Right lobe of liver (tissue), 6 donors: ENCODE results near the gene RTP5. TPM values are rescaled to one million over a fixed set of nuclear protein-coding genes. Genes with fewer than 3 reads are reported as not detected.
"Not testable (repeated sequence)": the region's sequence is repeated elsewhere in the genome, so short reads cannot be mapped to it uniquely, and the experiment has no call there.

Source experiments
- ATAC-seq, 4 donors: fragments of 200-7000 bp; cut with Tn5 transposase; one replicate each; pipeline ENCODE4 v1.9.1; 2020; ENCODE audit warnings: mild to moderate bottlenecking in 4 of 4, moderate library complexity in 4 of 4
- DNase-seq, 3 donors: peaks; one replicate each; pipeline ENCODE4 v3.0.0-alpha.2; 2020
- H3K27ac ChIP-seq, 3 donors: fragments of 200-600 bp; one replicate each; pipeline ENCODE4 v1.8.0; 2022
- H3K27me3 ChIP-seq, 2 donors: fragments of 200-600 bp; one replicate each; pipeline ENCODE4 v1.8.0; 2022
- H3K36me3 ChIP-seq, 4 donors: fragments of 200-600 bp; sonication (generic) in 1 of 4; one replicate each; pipeline versions ENCODE4 v1.5.1 to v1.8.0; 2017 to 2022; ENCODE audit warnings: control low read depth in 1 of 4
- H3K4me1 ChIP-seq, 4 donors: fragments of 200-600 bp; sonication (generic) in 1 of 4; one replicate each; pipeline versions ENCODE4 v1.5.1 to v1.8.0; 2017 to 2022; ENCODE audit warnings: control low read depth in 1 of 4
- H3K4me3 ChIP-seq, 3 donors: fragments of 200-600 bp; one replicate each; pipeline ENCODE4 v1.8.0; 2022
- H3K9me3 ChIP-seq, 4 donors: fragments of 200-600 bp; sonication (generic) in 1 of 4; one replicate each; pipeline versions ENCODE4 v1.5.1 to v1.8.0; 2017 to 2022; ENCODE audit warnings: control low read depth in 1 of 4
- CTCF ChIP-seq, 4 donors: fragments of 200-600 bp in 3 of 4; fragments of 450-650 bp in 1 of 4; IDR thresholded peaks; one replicate each; pipeline versions ENCODE4 v1.5.1 to v1.8.0; 2016 to 2022; ENCODE audit warnings: antibody characterized with exemption in 4 of 4, mild to moderate bottlenecking in 2 of 4
- POLR2A ChIP-seq: fragments of 450-650 bp; IDR thresholded peaks from one replicate; pipeline ENCODE4 v1.6.1; 2017; ENCODE audit warnings: antibody characterized with exemption, mild to moderate bottlenecking
- WGBS: methylation state at CpG from one replicate; pipeline ENCODE4 v1.1.6; 2018; ENCODE audit warnings: low coverage, low lambda C conversion rate; ENCODE audit not compliant: insufficient coverage; ENCODE audit errors: missing lambda C conversion rate; 5-methylcytosine and 5-hydroxymethylcytosine counted together
- intact Hi-C, 2 donors: fragments of 100-400 bp; cut with DNase I; formaldehyde crosslinking; loops; one replicate each; pipeline versions ENCODE4 v1.11.2 to v1.14.1; 2022
- total RNA-seq, 6 experiments: library from RNA; depleted of rRNA in 2 of 6; stranded (reverse); fragments of >200 nt in 2 of 6; fragmentation: NEBNext Ultra II Directional in 3 of 6; extraction: Animal tissue kit (Norgen Biotek cat#: 25700) in 3 of 6; gene quantifications; one replicate each; pipeline versions ENCODE4 v1.1.0 to v1.2.4, GENCODE V29; 2016 to 2023
- donor health status: DM: no; HTN: yes; CAD: no.
- donor health status: DM: no; HTN: no; CAD: no.
- donor health status: DM: no; HTN: no; CAD: no.
- donor health status: DM: no; HTN: yes; CAD: no.
- donor health status: DM: no; HTN: yes; CAD: no.

Gene RTP5
- total RNA-seq, 6 experiments from 2014 or later, result not detected

DNA sequence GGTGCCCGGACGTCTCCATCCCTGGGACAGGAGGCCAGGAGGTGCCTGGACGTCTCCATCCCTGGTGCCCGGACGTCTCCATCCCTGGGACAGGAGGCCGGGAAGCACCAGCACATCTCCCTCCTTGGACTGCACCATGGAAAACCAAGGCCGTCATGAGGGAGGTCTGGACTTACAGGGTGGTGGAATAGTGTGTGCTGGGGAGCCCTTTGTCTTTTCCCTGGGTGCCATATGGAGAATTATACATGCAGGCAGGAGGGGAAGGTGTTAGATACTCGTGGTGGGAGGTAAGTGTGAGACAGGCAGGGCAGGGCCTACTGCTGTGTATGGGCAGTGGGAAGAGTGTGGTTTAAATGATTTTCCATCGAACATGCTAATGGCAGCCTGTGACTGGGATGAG lies 52.9 kb downstream of the RTP5 start:
- DNase-seq, result no peak
- 89% methylated on average over 6 of the region's 9 CpGs for WGBS
- ATAC-seq, result no peak
- H3K36me3 ChIP-seq, result no peaks in the 10 kb centered on the region
- H3K27me3 ChIP-seq, result no peaks in the 10 kb centered on the region
- peaks cover 0 to 4% (median 1%) of the 10 kb centered on the region in 4 donors for H3K4me1 ChIP-seq
- no peak overlapping the region for H3K4me3 ChIP-seq
- intact Hi-C loops, result no loop called here
- H3K27ac ChIP-seq, result no peak overlapping the region
- TF ChIP-seq CTCF (IDR thresholded peaks at IDR 0.05) (no peak), POLR2A (no peak)
- H3K9me3 ChIP-seq, result no peaks in the 10 kb centered on the region

GRCh38 chr2:241922816-241923601 lies 53.5 kb downstream of the RTP5 start:
- H3K27me3 ChIP-seq, DNase-seq, H3K4me1 ChIP-seq, H3K36me3 ChIP-seq, intact Hi-C loops, H3K4me3 ChIP-seq, H3K27ac ChIP-seq, ATAC-seq, H3K9me3 ChIP-seq: not testable (repeated sequence)
- 95% methylated on average over 3 of the region's 13 CpGs for WGBS

Other genes with a start within 250 kb of the RTP5 start
- gene THAP4, start 232.6 kb upstream of the RTP5 start, total RNA-seq, result 10 to 100 TPM; 22.1 to 39.2 (median 25.0) TPM
- 10 to 100 TPM; 20.6 to 49.8 (median 39.3) TPM for gene ATG4B, start 232.0 kb upstream of the RTP5 start, total RNA-seq
- 10 to 100 TPM in 5 of 6 experiments, 1 to 10 TPM in 1; 9.9 to 21.5 (median 10.4) TPM for gene DTYMK, start 182.9 kb upstream of the RTP5 start, total RNA-seq
- gene ING5, start 167.7 kb upstream of the RTP5 start, total RNA-seq, result 10 to 100 TPM in 5 of 6 experiments, 1 to 10 TPM in 1; 8.2 to 20.3 (median 13.0) TPM
- gene D2HGDH, start 135.1 kb upstream of the RTP5 start, total RNA-seq, result 10 to 100 TPM; 18.9 to 38.6 (median 25.9) TPM
- under 1 TPM in 3 of 6 experiments, not detected in 3; 0.53 to 0.83 (median 0.70) TPM for gene GAL3ST2, start 92.9 kb upstream of the RTP5 start, total RNA-seq
- gene NEU4, start 60.5 kb upstream of the RTP5 start, total RNA-seq, result 10 to 100 TPM; 16.8 to 87.1 (median 76.2) TPM
- gene PDCD1, start 10.8 kb upstream of the RTP5 start, total RNA-seq, result under 1 TPM in 3 of 6 experiments, not detected in 3; 0.19 to 0.61 (median 0.20) TPM